GM12878 (cell line): ENCODE measurements around the gene DUS3L. TPM values are rescaled to one million over a fixed set of nuclear protein-coding genes. Genes with fewer than 3 reads are reported as not detected.

Experiments
- ATAC-seq: fragments of 200-7000 bp; cut with Tn5 transposase; 3 replicates; pipeline ENCODE4 v1.9.1; 2020; ENCODE audit warnings: mild to moderate bottlenecking, moderate library complexity
- BruUV-seq: library from RNA; stranded (reverse); fragments of 400-500 nt; replicated peaks from 2 replicates; lab custom pipeline; 2021; lab: Mats Ljungman, UMichigan
- CTCF ChIA-PET: fragments of 300-600 bp; sonication (Branson Sonifier 250); formaldehyde crosslinking; extraction: SDS; loops from one replicate; lab custom pipeline; 2021; ENCODE audit warnings: inconsistent platforms; lab: Yijun Ruan, JAX
- POLR2A ChIA-PET: fragments of 350-600 bp; formaldehyde crosslinking; extraction: SDS; loops from one replicate; lab custom pipeline; 2021; ENCODE audit warnings: inconsistent platforms; lab: Charles Lee
- RAD21 ChIA-PET: fragments of 300-600 bp; sonication (Branson Sonifier 250); formaldehyde crosslinking; loops from one replicate; lab custom pipeline; 2023; ENCODE audit warnings: antibody characterized with exemption; ENCODE audit not compliant: unreplicated experiment; lab: Charles Lee
- SMC1A ChIA-PET: fragments of 300-600 bp; sonication (Branson Sonifier 250); formaldehyde crosslinking; loops from one replicate; lab custom pipeline; 2023; ENCODE audit not compliant: unreplicated experiment, uncharacterized antibody; lab: Charles Lee
- DNase-seq: peaks from one replicate; pipeline ENCODE4 v3.0.0-alpha.2; 2011; ENCODE audit warnings: low read depth, low spot score
- FAIRE-seq: peaks from 3 replicates; lab custom pipeline; 2011; peaks lifted over from hg19 to GRCh38; lab: Jason Lieb, UNC
- H2AFZ ChIP-seq: 2 replicates; pipeline ENCODE4 v1.6.0; 2011; ENCODE audit warnings: low read depth, low read length, control low read depth; ENCODE audit not compliant: control insufficient read depth
- H3K27ac ChIP-seq: 2 replicates; pipeline ENCODE4 v1.5.1; 2011; ENCODE audit warnings: control low read depth; ENCODE audit not compliant: control insufficient read depth, insufficient read depth
- H3K27me3 ChIP-seq, 2 experiments: replicated peaks in 1 of 2; 2 replicates each; pipeline versions ENCODE4 v1.6.0 to v1.6.1; 2011; ENCODE audit warnings: low read length in 1 of 2; ENCODE audit not compliant: control insufficient read depth in 2 of 2, insufficient read depth in 2 of 2
- H3K36me3 ChIP-seq, 2 experiments: 2 replicates each; pipeline ENCODE4 v1.5.1; 2011; ENCODE audit warnings: low read length in 1 of 2; ENCODE audit not compliant: control insufficient read depth in 2 of 2, insufficient read depth in 2 of 2
- H3K4me1 ChIP-seq: 2 replicates; pipeline ENCODE4 v1.6.1; 2011; ENCODE audit warnings: mild to moderate bottlenecking, low read length, moderate library complexity, mixed read lengths; ENCODE audit not compliant: control insufficient read depth, insufficient read depth
- H3K4me2 ChIP-seq: 2 replicates; pipeline ENCODE4 v1.6.0; 2011; ENCODE audit warnings: control low read depth; ENCODE audit not compliant: control insufficient read depth, insufficient read depth
- H3K4me3 ChIP-seq: fragments of 200-600 bp; sonication (generic); 2 replicates; pipeline ENCODE4 v1.5.1; 2016
- H3K79me2 ChIP-seq: 2 replicates; pipeline ENCODE4 v1.6.0; 2011; ENCODE audit warnings: low read length; ENCODE audit not compliant: control insufficient read depth, insufficient read depth
- H3K9ac ChIP-seq: 2 replicates; pipeline ENCODE4 v1.8.0; 2011; ENCODE audit warnings: low read length, control low read depth, mixed read lengths; ENCODE audit not compliant: control insufficient read depth, insufficient read depth
- H3K9me3 ChIP-seq: replicated peaks from 3 replicates; pipeline ENCODE4 v1.5.1; 2011; ENCODE audit warnings: mild to moderate bottlenecking, low read length; ENCODE audit not compliant: control insufficient read depth, insufficient read depth
- H4K20me1 ChIP-seq: 2 replicates; pipeline ENCODE4 v1.6.0; 2011; ENCODE audit not compliant: control insufficient read depth, insufficient read depth
- CBX5 ChIP-seq: sonication (generic); IDR thresholded peaks from 2 replicates; pipeline ENCODE4 v1.6.1; 2016; ENCODE audit warnings: low read depth, moderate library complexity, mild to moderate bottlenecking, inconsistent platforms
- CREB1 ChIP-seq: IDR thresholded peaks from 2 replicates; pipeline ENCODE4 v1.6.1; 2012; ENCODE audit warnings: low read depth, mild to moderate bottlenecking, inconsistent platforms
- PKNOX1 ChIP-seq: fragments of 450-650 bp; IDR thresholded peaks from 2 replicates; pipeline ENCODE4 v1.6.1; 2016; ENCODE audit warnings: mild to moderate bottlenecking
- POLR2AphosphoS5 ChIP-seq: IDR thresholded peaks from 2 replicates; pipeline ENCODE4 v1.6.1; 2011; ENCODE audit warnings: mild to moderate bottlenecking, low read length, inconsistent platforms
- SMC3 ChIP-seq: IDR thresholded peaks from 2 replicates; pipeline ENCODE4 v1.6.1; 2011; ENCODE audit warnings: low read length, improper control_type of control experiment, borderline replicate concordance
- TARDBP ChIP-seq: IDR thresholded peaks from 2 replicates; pipeline ENCODE4 v1.6.1; 2016; ENCODE audit warnings: borderline replicate concordance
- WGBS: methylation state at CpG from one replicate; pipeline ENCODE4 v1.1.6; 2016; ENCODE audit warnings: low lambda C conversion rate; ENCODE audit not compliant: insufficient replicate concordance, insufficient coverage; ENCODE audit errors: missing lambda C conversion rate; 5-methylcytosine and 5-hydroxymethylcytosine counted together
- in situ Hi-C: fragments of 300-500 bp; cut with MboI; formaldehyde crosslinking; loops from 9 replicates; pipeline ENCODE4 v1.14.3; 2018; ENCODE audit warnings: mixed read lengths
- intact Hi-C: fragments of 100-400 bp; cut with micrococcal nuclease; formaldehyde crosslinking; loops from one replicate; pipeline ENCODE4 v1.14.2; 2022; ENCODE audit not compliant: unreplicated experiment
- polyA plus RNA-seq, 11 experiments: library from polyadenylated mRNA; depleted of rRNA in 4 of 11; unstranded in 6 of 11; stranded (reverse) in 5 of 11; fragments of >200 nt; fragmentation: Nextera tagmentation in 4 of 11; fragmentation: Illumina TruSeq in 1 of 11; extraction: Ambion mirVana in 4 of 11; extraction: Trizol in 1 of 11; gene quantifications; 1 replicate in 1 of 11; 2 replicates in 10 of 11; pipeline versions ENCODE4 v1.2.1 to v1.2.3, GENCODE V29; 2011 to 2016; ENCODE audit warnings: inconsistent platforms in 2 of 11, missing spikeins in 2 of 11, low read depth in 1 of 11
- total RNA-seq, 4 experiments: library from RNA; depleted of rRNA in 3 of 4; stranded (reverse); fragments of >200 nt in 3 of 4; fragmentation: Illumina TruSeq in 1 of 4; extraction: Trizol in 1 of 4; gene quantifications; 2 replicates each; pipeline versions ENCODE4 v1.2.1 to v1.2.3, GENCODE V29; 2013 to 2021

DUS3L gene
- total and polyA plus RNA-seq, 10 of the 15 experiments (the other 5 are each of a cell fraction or from before 2014, with no cell fraction given): 0.64 to 47.6 (median 31.1) TPM

- in situ Hi-C loops (no loop called here), intact Hi-C loops (no loop called here)
- no peaks in the 10 kb centered on the region for H4K20me1 ChIP-seq
- no TSS peak for BruUV-seq
- peaks cover 4 to 29% of the 10 kb centered on the region in 2 experiments; a peak in 3 of 4 replicates for H3K36me3 ChIP-seq
- 97% methylated on average over 39 of the region's 39 CpGs for WGBS
- no peaks in the 10 kb centered on the region for H3K9me3 ChIP-seq
- peaks cover 3% of the 10 kb centered on the region; the same call in 1 of the 2 replicates for H3K4me1 ChIP-seq
- FAIRE-seq (no peak), DNase-seq (no peak)
- H3K4me3 ChIP-seq: no peak overlapping the region
- peaks cover 5% of the 10 kb centered on the region for H3K79me2 ChIP-seq
- H3K9ac ChIP-seq: no peak overlapping the region
- CTCF ChIA-PET: interaction anchor here (3.6 kb wide), 1 partner anchor 15 kb away, joined by 25 read pairs; the partner anchor contains the start of gene NRTN
- RAD21 ChIA-PET: interaction anchor here (1.5 kb wide), 1 partner anchor 15 kb away, joined by 4 read pairs; the partner anchor contains the start of gene NRTN
- H3K27me3 ChIP-seq: no peaks in the 10 kb centered on the region
- no peak overlapping the region for H2AFZ ChIP-seq
- H3K4me2 ChIP-seq: peak overlapping the region; percentile 97; the same call in 1 of the 2 replicates
- H3K27ac ChIP-seq: no peak overlapping the region
- no peak for TF ChIP-seq PKNOX1
- TF ChIP-seq TARDBP: no peak
- TF ChIP-seq SMC3: no peak
- no peak for TF ChIP-seq CBX5
- TF ChIP-seq, all 136 proteins: peak for 0
- no peak for ATAC-seq
- ChIA-PET POLR2A (interaction anchor here (0.6 kb wide), 1 partner anchor 19 kb away, joined by 3 read pairs; no protein-coding TSS in a partner anchor), SMC1A (no interaction called here)
Measured at GRCh38 chr19:5789351-5789761, 1.6 kb downstream of the DUS3L start.

- H2AFZ ChIP-seq: no peak overlapping the region
- RAD21 ChIA-PET: no interaction called here
- SMC1A ChIA-PET: no interaction called here
- no peak overlapping the region for H3K9ac ChIP-seq
- no peak for FAIRE-seq
- peaks cover 5% of the 10 kb centered on the region for H3K79me2 ChIP-seq
- WGBS: 96% methylated on average over 4 of the region's 5 CpGs
- H3K36me3 ChIP-seq: peaks cover 4 to 29% of the 10 kb centered on the region in 2 experiments; a peak in 3 of 4 replicates
- in situ Hi-C loops (no loop called here), intact Hi-C loops (no loop called here)
- no peak for DNase-seq
- H3K27me3 ChIP-seq: no peaks in the 10 kb centered on the region
- POLR2A ChIA-PET: no interaction called here
- peaks cover 3% of the 10 kb centered on the region; the same call in 1 of the 2 replicates for H3K4me1 ChIP-seq
- H4K20me1 ChIP-seq: no peaks in the 10 kb centered on the region
- no peaks in the 10 kb centered on the region for H3K9me3 ChIP-seq
- CTCF ChIA-PET: no interaction called here
- no peak overlapping the region for H3K4me3 ChIP-seq
- BruUV-seq: no TSS peak
- H3K27ac ChIP-seq: no peak overlapping the region
- no peak for ATAC-seq
- no peak for TF ChIP-seq CREB1
- TF ChIP-seq POLR2AphosphoS5: 0 out of 2 replicates have a peak, but pooled peaks have one; percentile 25
- H3K4me2 ChIP-seq: no peak overlapping the region
Measured at GRCh38 chr19:5788422-5788821, 2.5 kb downstream of the DUS3L start.
